A673 (cell line): ENCODE data around the gene DCP1A. TPM values are rescaled to one million over a fixed set of nuclear protein-coding genes. Genes with fewer than 3 reads are reported as not detected.

Source experiments
- BruUV-seq: library from RNA; stranded (reverse); fragments of 400-500 nt; replicated peaks from 2 replicates; lab custom pipeline; 2021; lab: Mats Ljungman, UMichigan
- CTCF ChIA-PET: fragments of 300-600 bp; sonication (Branson Sonifier 250); formaldehyde crosslinking; loops from one replicate; lab custom pipeline; 2022; ENCODE audit warnings: antibody characterized with exemption; lab: Charles Lee
- POLR2A ChIA-PET: fragments of 300-600 bp; sonication (Branson Sonifier 250); formaldehyde crosslinking; loops from one replicate; lab custom pipeline; 2022; ENCODE audit warnings: antibody characterized with exemption; ENCODE audit not compliant: low non-redundant PET; lab: Charles Lee
- DNase-seq: peaks from one replicate; pipeline ENCODE4 v3.0.0-alpha.2; 2015; ENCODE audit warnings: low spot score
- H3K27ac ChIP-seq: fragments of 200-600 bp; sonication (generic); 2 replicates; pipeline ENCODE4 v1.5.1; 2016; ENCODE audit warnings: mixed run types, low read depth, mild to moderate bottlenecking, mixed read lengths, antibody characterized with exemption, low read length; ENCODE audit not compliant: poor library complexity, severe bottlenecking
- H3K27me3 ChIP-seq: fragments of 200-600 bp; sonication (generic); replicated peaks from 2 replicates; pipeline ENCODE4 v1.6.1; 2017; ENCODE audit warnings: mixed run types, low read depth, mild to moderate bottlenecking, mixed read lengths, antibody characterized with exemption, low read length; ENCODE audit not compliant: insufficient read depth, poor library complexity
- H3K36me3 ChIP-seq: fragments of 200-600 bp; sonication (generic); 2 replicates; pipeline ENCODE4 v1.6.1; 2016; ENCODE audit warnings: mixed run types, mild to moderate bottlenecking, mixed read lengths, antibody characterized with exemption, low read length; ENCODE audit not compliant: insufficient read depth, poor library complexity, severe bottlenecking
- H3K4me1 ChIP-seq: fragments of 200-600 bp; sonication (generic); 2 replicates; pipeline ENCODE4 v1.6.1; 2017; ENCODE audit warnings: mixed run types, mild to moderate bottlenecking, mixed read lengths, antibody characterized with exemption, low read length; ENCODE audit not compliant: insufficient read depth, poor library complexity, severe bottlenecking
- H3K4me3 ChIP-seq: fragments of 200-600 bp; sonication (generic); 2 replicates; pipeline ENCODE4 v1.5.1; 2016; ENCODE audit warnings: low read depth, mixed run types, mild to moderate bottlenecking, mixed read lengths, low read length; ENCODE audit not compliant: poor library complexity, severe bottlenecking
- H3K9me3 ChIP-seq: fragments of 200-600 bp; sonication (generic); 2 replicates; pipeline ENCODE4 v1.6.1; 2016; ENCODE audit warnings: mixed run types, low read depth, mild to moderate bottlenecking, mixed read lengths, antibody characterized with exemption, low read length; ENCODE audit not compliant: poor library complexity, severe bottlenecking
- EZH2 ChIP-seq: fragments of 200-600 bp; sonication (generic); IDR thresholded peaks from 2 replicates; pipeline ENCODE4 v1.6.1; 2017; ENCODE audit warnings: borderline replicate concordance, low read depth, mild to moderate bottlenecking, mixed read lengths, antibody characterized with exemption, low read length; ENCODE audit not compliant: poor library complexity, severe bottlenecking
- intact Hi-C: fragments of 100-400 bp; cut with micrococcal nuclease; formaldehyde crosslinking; loops from one replicate; pipeline ENCODE4 v1.10.0; 2022; ENCODE audit not compliant: unreplicated experiment
- total RNA-seq: library from RNA; stranded (reverse); gene quantifications from 2 replicates; pipeline ENCODE4 v1.2.3, GENCODE V29; 2021
- TF ChIP-seq, protein P1 (sequence below): fragments of 300-800, 200-600 bp; sonication (generic); conservative IDR thresholded peaks from 2 replicates; pipeline ENCODE4 v1.5.1; 2017; ENCODE audit warnings: low read depth, mild to moderate bottlenecking, antibody characterized with exemption, low read length, moderate library complexity, mixed read lengths

DCP1A gene
- total RNA-seq, 1 experiment from 2014 or later: 13.1 TPM

DNA sequence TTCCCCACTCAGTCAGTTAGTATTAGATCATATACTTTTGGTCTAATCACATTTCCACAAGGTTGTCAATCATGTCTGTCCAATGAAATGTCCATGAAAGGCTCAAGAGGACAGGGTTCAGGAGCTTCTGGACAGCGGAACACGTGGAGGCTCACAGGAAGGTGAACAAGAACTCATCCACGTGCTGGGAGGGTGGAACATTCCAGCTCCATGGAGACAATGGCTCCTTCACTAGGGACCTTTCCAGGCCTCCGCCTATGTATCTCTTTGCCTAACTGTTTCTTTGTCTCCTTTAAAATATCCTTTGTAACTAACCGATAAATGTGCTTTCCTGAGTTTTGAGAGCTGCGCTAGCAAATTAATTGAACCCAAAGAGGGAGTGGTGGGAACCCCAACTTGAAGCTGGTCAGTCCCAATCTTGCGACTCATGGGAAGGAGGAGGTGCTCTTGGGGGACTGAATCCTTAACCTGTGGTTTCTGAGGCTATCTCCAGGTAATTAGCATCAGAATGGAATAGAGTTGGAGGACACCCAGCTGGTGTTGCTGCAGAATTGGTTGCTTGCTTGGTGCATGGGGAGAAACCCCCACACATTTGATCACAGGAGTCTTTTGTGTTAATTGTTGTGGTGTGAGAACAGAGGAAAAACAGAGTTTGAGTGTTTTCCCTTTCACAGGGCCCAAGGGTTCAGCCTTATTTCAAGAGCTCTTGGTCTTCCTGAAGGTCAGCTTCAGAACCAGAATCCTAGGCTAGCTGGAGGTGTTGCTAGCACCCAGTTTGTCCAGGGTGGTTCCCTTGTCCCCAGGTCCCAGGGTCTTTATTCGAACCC is 88.5 kb downstream of the DCP1A start:
- Histone ChIP-seq H3K27me3 (no peaks in the 10 kb centered on the region), H3K4me1 (no peaks in the 10 kb centered on the region), H3K4me3 (no peak overlapping the region), H3K9me3 (no peaks in the 10 kb centered on the region), H3K36me3 (no peaks in the 10 kb centered on the region), H3K27ac (no peak overlapping the region)
- DNase-seq: no peak
- intact Hi-C loops: no loop called here
- POLR2A ChIA-PET: no interaction called here
- no TSS peak for BruUV-seq
- CTCF ChIA-PET: no interaction called here
- no peak for TF ChIP-seq EZH2
- TF ChIP-seq, protein P1, sequence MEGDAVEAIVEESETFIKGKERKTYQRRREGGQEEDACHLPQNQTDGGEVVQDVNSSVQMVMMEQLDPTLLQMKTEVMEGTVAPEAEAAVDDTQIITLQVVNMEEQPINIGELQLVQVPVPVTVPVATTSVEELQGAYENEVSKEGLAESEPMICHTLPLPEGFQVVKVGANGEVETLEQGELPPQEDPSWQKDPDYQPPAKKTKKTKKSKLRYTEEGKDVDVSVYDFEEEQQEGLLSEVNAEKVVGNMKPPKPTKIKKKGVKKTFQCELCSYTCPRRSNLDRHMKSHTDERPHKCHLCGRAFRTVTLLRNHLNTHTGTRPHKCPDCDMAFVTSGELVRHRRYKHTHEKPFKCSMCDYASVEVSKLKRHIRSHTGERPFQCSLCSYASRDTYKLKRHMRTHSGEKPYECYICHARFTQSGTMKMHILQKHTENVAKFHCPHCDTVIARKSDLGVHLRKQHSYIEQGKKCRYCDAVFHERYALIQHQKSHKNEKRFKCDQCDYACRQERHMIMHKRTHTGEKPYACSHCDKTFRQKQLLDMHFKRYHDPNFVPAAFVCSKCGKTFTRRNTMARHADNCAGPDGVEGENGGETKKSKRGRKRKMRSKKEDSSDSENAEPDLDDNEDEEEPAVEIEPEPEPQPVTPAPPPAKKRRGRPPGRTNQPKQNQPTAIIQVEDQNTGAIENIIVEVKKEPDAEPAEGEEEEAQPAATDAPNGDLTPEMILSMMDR: no peak

DNA sequence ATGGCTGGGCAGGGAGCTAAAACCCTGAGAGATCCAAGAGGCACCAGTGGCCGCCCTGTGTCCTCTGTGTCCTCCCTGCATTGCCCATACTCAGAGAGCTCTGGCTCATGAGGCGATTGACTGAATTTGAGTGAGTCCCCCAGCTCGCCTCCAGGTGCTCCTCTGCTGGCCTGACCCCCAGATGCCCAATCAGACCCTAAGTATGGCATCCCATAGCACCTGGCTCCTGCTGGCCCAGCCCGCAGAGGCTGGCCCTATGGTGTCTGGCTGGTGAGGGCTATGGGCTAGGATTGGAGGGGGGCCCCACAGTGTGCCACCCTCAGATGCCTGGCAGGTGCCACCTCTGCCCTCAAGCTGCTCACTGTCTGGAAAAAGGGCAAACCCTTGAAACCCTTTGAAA is 89.9 kb downstream of the DCP1A start:
- Histone ChIP-seq H3K27ac (no peak overlapping the region), H3K4me3 (no peak overlapping the region), H3K36me3 (no peaks in the 10 kb centered on the region), H3K27me3 (no peaks in the 10 kb centered on the region), H3K9me3 (no peaks in the 10 kb centered on the region), H3K4me1 (no peaks in the 10 kb centered on the region)
- intact Hi-C loops: no loop called here
- no TSS peak for BruUV-seq
- no peak for TF ChIP-seq EZH2
- TF ChIP-seq, protein P1: no peak
- ChIA-PET POLR2A (no interaction called here), CTCF (no interaction called here)
- DNase-seq: no peak

DNA sequence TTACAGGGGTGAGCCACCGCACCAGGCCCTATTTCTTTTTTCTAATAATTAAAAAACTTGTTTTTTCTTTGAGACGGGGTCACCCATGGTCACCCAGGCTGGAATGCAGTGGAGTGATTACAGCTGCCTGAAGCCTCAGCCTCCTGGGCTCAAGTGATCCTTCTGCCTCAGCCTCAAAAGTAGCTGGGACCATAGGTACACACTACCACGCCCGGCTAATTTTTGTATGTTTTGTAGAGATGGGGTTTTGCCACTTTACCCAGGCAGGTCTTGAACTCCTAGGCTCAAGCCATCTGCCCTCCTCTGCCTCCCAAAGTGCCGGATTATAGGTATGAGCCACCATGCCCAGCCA is 90.7 kb downstream of the DCP1A start:
- CTCF ChIA-PET: no interaction called here
- POLR2A ChIA-PET: no interaction called here
- intact Hi-C loops: no loop called here

More for the DNA sequence above, 90.7 kb downstream of the DCP1A start:
- Histone ChIP-seq H3K36me3 (no peaks in the 10 kb centered on the region), H3K4me1 (no peaks in the 10 kb centered on the region), H3K27ac (no peak overlapping the region), H3K9me3 (no peaks in the 10 kb centered on the region), H3K4me3 (no peak overlapping the region), H3K27me3 (no peaks in the 10 kb centered on the region)
- TF ChIP-seq, protein P1: no peak
- no peak for TF ChIP-seq EZH2
- no peak for DNase-seq
- BruUV-seq: no TSS peak
